Liver (tissue), 9 donors: ENCODE data around the gene CLDN6. TPM values are rescaled to one million over a fixed set of nuclear protein-coding genes. Genes with fewer than 3 reads are reported as not detected.

Experiments used
- DNase-seq: peaks from one replicate; pipeline ENCODE4 v3.0.0-alpha.2; 2017; ENCODE audit warnings: low spot score
- H3K27ac ChIP-seq, 2 donors: one replicate each; pipeline ENCODE4 v1.7.0; 2013; ENCODE audit warnings: inconsistent platforms in 2 of 2, low read length in 2 of 2, control low read depth in 1 of 2, low read depth in 1 of 2, mild to moderate bottlenecking in 1 of 2
- H3K27me3 ChIP-seq, 4 donors: one replicate each; pipeline versions ENCODE4 v1.6.1 to v1.7.0; 2013; ENCODE audit warnings: low read length in 3 of 4, inconsistent platforms in 1 of 4, mild to moderate bottlenecking in 1 of 4, moderate library complexity in 1 of 4; ENCODE audit not compliant: control insufficient read depth in 4 of 4, insufficient read depth in 4 of 4
- H3K36me3 ChIP-seq, 4 donors: one replicate each; pipeline versions ENCODE4 v1.6.1 to v1.7.0; 2013; ENCODE audit warnings: low read length in 3 of 4, mild to moderate bottlenecking in 3 of 4, low read depth in 1 of 4, moderate library complexity in 1 of 4; ENCODE audit not compliant: control insufficient read depth in 4 of 4, insufficient read depth in 3 of 4
- H3K4me1 ChIP-seq, 4 donors: one replicate each; pipeline versions ENCODE4 v1.6.1 to v1.7.0; 2013; ENCODE audit warnings: low read length in 3 of 4, mild to moderate bottlenecking in 3 of 4, moderate library complexity in 1 of 4; ENCODE audit not compliant: control insufficient read depth in 4 of 4, insufficient read depth in 4 of 4
- H3K4me3 ChIP-seq, 3 donors: one replicate each; pipeline versions ENCODE4 v1.6.1 to v1.7.0; 2013; ENCODE audit warnings: low read length in 3 of 3, control low read depth in 1 of 3, low read depth in 1 of 3, mild to moderate bottlenecking in 1 of 3
- H3K9ac ChIP-seq, 2 donors: one replicate each; pipeline ENCODE4 v1.7.0; 2013; ENCODE audit warnings: low read length in 2 of 2, mild to moderate bottlenecking in 2 of 2, moderate library complexity in 2 of 2, control low read depth in 1 of 2, low read depth in 1 of 2
- H3K9me3 ChIP-seq, 4 donors: one replicate each; pipeline versions ENCODE4 v1.6.1 to v1.7.0; 2013; ENCODE audit warnings: low read length in 3 of 4; ENCODE audit not compliant: control insufficient read depth in 4 of 4
- ATF3 ChIP-seq: IDR thresholded peaks from 2 replicates; pipeline ENCODE4 v1.6.1; 2016; ENCODE audit warnings: antibody characterized with exemption
- EGR1 ChIP-seq, 2 donors: IDR thresholded peaks; 2 replicates each; pipeline ENCODE4 v1.6.1; 2016 to 2018; ENCODE audit warnings: antibody characterized with exemption in 2 of 2, low read depth in 2 of 2
- FOXA1 ChIP-seq: IDR thresholded peaks from 2 replicates; pipeline ENCODE4 v1.6.1; 2016; ENCODE audit warnings: antibody characterized with exemption
- FOXA2 ChIP-seq: IDR thresholded peaks from 2 replicates; pipeline ENCODE4 v1.6.1; 2016; ENCODE audit warnings: antibody characterized with exemption
- GABPA ChIP-seq, 2 donors: IDR thresholded peaks in 1 of 2; conservative IDR thresholded peaks in 1 of 2; 2 replicates each; pipeline ENCODE4 v1.6.1; 2016; ENCODE audit warnings: antibody characterized with exemption in 2 of 2, mild to moderate bottlenecking in 1 of 2, moderate library complexity in 1 of 2
- HNF4A ChIP-seq, 2 donors: conservative IDR thresholded peaks; 2 replicates each; pipeline ENCODE4 v1.6.1; 2016; ENCODE audit warnings: antibody characterized with exemption in 2 of 2, mild to moderate bottlenecking in 2 of 2
- HNF4G ChIP-seq: IDR thresholded peaks from 2 replicates; pipeline ENCODE4 v1.6.1; 2016; ENCODE audit warnings: antibody characterized with exemption
- JUND ChIP-seq, 2 donors: IDR thresholded peaks; 2 replicates each; pipeline ENCODE4 v1.6.1; 2016; ENCODE audit warnings: antibody characterized with exemption in 2 of 2
- MAX ChIP-seq: IDR thresholded peaks from 2 replicates; pipeline ENCODE4 v1.6.1; 2016; ENCODE audit warnings: antibody characterized with exemption
- NR2F2 ChIP-seq: IDR thresholded peaks from 2 replicates; pipeline ENCODE4 v1.6.1; 2016; ENCODE audit warnings: antibody characterized with exemption
- RAD21 ChIP-seq, 2 donors: IDR thresholded peaks; 2 replicates each; pipeline ENCODE4 v1.6.1; 2016; ENCODE audit warnings: antibody characterized with exemption in 2 of 2, mild to moderate bottlenecking in 2 of 2
- REST ChIP-seq: IDR thresholded peaks from 2 replicates; pipeline ENCODE4 v1.6.1; 2016; ENCODE audit warnings: antibody characterized with exemption, mild to moderate bottlenecking
- RXRA ChIP-seq, 2 donors: IDR thresholded peaks; 2 replicates each; pipeline ENCODE4 v1.6.1; 2017 to 2018; ENCODE audit warnings: antibody characterized with exemption in 2 of 2, mild to moderate bottlenecking in 1 of 2
- SP1 ChIP-seq: IDR thresholded peaks from 2 replicates; pipeline ENCODE4 v1.6.1; 2018; ENCODE audit warnings: antibody characterized with exemption, mild to moderate bottlenecking
- TAF1 ChIP-seq: conservative IDR thresholded peaks from 2 replicates; pipeline ENCODE4 v1.6.1; 2016; ENCODE audit warnings: antibody characterized with exemption, mild to moderate bottlenecking
- YY1 ChIP-seq: IDR thresholded peaks from 2 replicates; pipeline ENCODE4 v1.6.1; 2016; ENCODE audit warnings: antibody characterized with exemption, mild to moderate bottlenecking
- ZBTB33 ChIP-seq: IDR thresholded peaks from 2 replicates; pipeline ENCODE4 v1.6.1; 2016; ENCODE audit warnings: antibody characterized with exemption
- WGBS: extraction: QIAGEN DNeasy Blood & Tissue Kit; methylation state at CpG from one replicate; pipeline ENCODE4 v1.1.7; 2013; 5-methylcytosine and 5-hydroxymethylcytosine counted together
- polyA plus RNA-seq, 2 donors: library from polyadenylated mRNA; stranded (reverse) in 1 of 2; unstranded in 1 of 2; fragments of 200-250 nt in 1 of 2; fragments of >200 nt in 1 of 2; fragmentation: Nextera tagmentation in 1 of 2; extraction: Ambion mirVana in 1 of 2; gene quantifications; one replicate each; pipeline versions ENCODE4 v1.2.1 to v1.2.3, GENCODE V29; 2013 to 2015
- total RNA-seq, 2 donors: library from RNA; depleted of rRNA; stranded (reverse); fragments of >200 nt; gene quantifications; one replicate each; pipeline ENCODE4 v1.2.3, GENCODE V29; 2014
- TF ChIP-seq, protein P1 (sequence below): fragments of 150-350 bp; IDR thresholded peaks from 2 replicates; pipeline ENCODE4 v1.5.1; 2017; ENCODE audit warnings: improper control_type of control experiment, low read depth, low read length; ENCODE audit not compliant: missing input control
- donor health status: healthy.
- donor health status: healthy.
- donor health status: healthy.
- donor health status: healthy.
- donor health status: healthy.

Gene CLDN6
- total and polyA plus RNA-seq, 4 donors: 0.75 TPM; not detected in 3

- H3K27me3 ChIP-seq: peaks cover 0 to 5% (median 2%) of the 10 kb centered on the region in 4 donors
- H3K9ac ChIP-seq: no peak overlapping the region
- peaks cover 0 to 21% (median 6%) of the 10 kb centered on the region in 4 donors for H3K4me1 ChIP-seq
- no peak overlapping the region for H3K4me3 ChIP-seq
- H3K27ac ChIP-seq: no peak overlapping the region
- no peaks in the 10 kb centered on the region for H3K9me3 ChIP-seq
- peaks cover 0 to 14% (median 3%) of the 10 kb centered on the region in 4 donors for H3K36me3 ChIP-seq
- no peak for DNase-seq
- WGBS: 83% methylated on average over 33 of the region's 33 CpGs
- TF ChIP-seq HNF4A (conservative IDR thresholded peaks at IDR 0.05) (no peak), ZBTB33 (no peak), ATF3 (no peak), MAX (no peak), FOXA1 (no peak), RAD21 (IDR thresholded peaks at IDR 0.05) (no peak), GABPA (IDR thresholded peaks at IDR 0.05 in 1 of 2, conservative IDR thresholded peaks at IDR 0.05 in 1 of 2) (no peak), HNF4G (no peak), EGR1 (IDR thresholded peaks at IDR 0.05; ENCODE audit: low read depth in 2 of 2) (no peak), SP1 (no peak), YY1 (no peak), JUND (IDR thresholded peaks at IDR 0.05) (no peak)
- TF ChIP-seq, protein P1, sequence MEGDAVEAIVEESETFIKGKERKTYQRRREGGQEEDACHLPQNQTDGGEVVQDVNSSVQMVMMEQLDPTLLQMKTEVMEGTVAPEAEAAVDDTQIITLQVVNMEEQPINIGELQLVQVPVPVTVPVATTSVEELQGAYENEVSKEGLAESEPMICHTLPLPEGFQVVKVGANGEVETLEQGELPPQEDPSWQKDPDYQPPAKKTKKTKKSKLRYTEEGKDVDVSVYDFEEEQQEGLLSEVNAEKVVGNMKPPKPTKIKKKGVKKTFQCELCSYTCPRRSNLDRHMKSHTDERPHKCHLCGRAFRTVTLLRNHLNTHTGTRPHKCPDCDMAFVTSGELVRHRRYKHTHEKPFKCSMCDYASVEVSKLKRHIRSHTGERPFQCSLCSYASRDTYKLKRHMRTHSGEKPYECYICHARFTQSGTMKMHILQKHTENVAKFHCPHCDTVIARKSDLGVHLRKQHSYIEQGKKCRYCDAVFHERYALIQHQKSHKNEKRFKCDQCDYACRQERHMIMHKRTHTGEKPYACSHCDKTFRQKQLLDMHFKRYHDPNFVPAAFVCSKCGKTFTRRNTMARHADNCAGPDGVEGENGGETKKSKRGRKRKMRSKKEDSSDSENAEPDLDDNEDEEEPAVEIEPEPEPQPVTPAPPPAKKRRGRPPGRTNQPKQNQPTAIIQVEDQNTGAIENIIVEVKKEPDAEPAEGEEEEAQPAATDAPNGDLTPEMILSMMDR: no peak
Measured at GRCh38 chr16:3030222-3031212, 12.5 kb upstream of the CLDN6 start.

- peaks cover 0 to 5% (median 2%) of the 10 kb centered on the region in 4 donors for H3K27me3 ChIP-seq
- no peaks in the 10 kb centered on the region for H3K9me3 ChIP-seq
- DNase-seq: no peak
- no peak overlapping the region for H3K9ac ChIP-seq
- 21% methylated on average over 59 of the region's 59 CpGs for WGBS
- H3K4me3 ChIP-seq: no peak overlapping the region
- no peak overlapping the region for H3K27ac ChIP-seq
- peaks cover 0 to 22% (median 6%) of the 10 kb centered on the region in 4 donors for H3K4me1 ChIP-seq
- peaks cover 0 to 14% (median 3%) of the 10 kb centered on the region in 4 donors for H3K36me3 ChIP-seq
- no peak for TF ChIP-seq GABPA (IDR thresholded peaks at IDR 0.05 in 1 of 2, conservative IDR thresholded peaks at IDR 0.05 in 1 of 2)
- no peak for TF ChIP-seq RAD21 (IDR thresholded peaks at IDR 0.05)
- no peak for TF ChIP-seq RXRA (IDR thresholded peaks at IDR 0.05)
- TF ChIP-seq TAF1: no peak
- no peak for TF ChIP-seq NR2F2
- TF ChIP-seq FOXA1: no peak
- TF ChIP-seq FOXA2: no peak
- no peak for TF ChIP-seq HNF4G
- no peak for TF ChIP-seq YY1
- no peak for TF ChIP-seq ZBTB33
- no peak for TF ChIP-seq ATF3
- no peak for TF ChIP-seq JUND (IDR thresholded peaks at IDR 0.05)
- TF ChIP-seq REST: no peak
Measured at GRCh38 chr16:3029491-3030221, 11.7 kb upstream of the CLDN6 start.
